Ishikawa (cell line): Measurements from ENCODE around the gene PTPN7.
"Not testable (repeated sequence)": the region's sequence is repeated elsewhere in the genome, so short reads cannot be mapped to it uniquely, and the experiment has no call there.

Experiments
- EGR1 ChIP-seq: IDR thresholded peaks from 2 replicates; pipeline ENCODE4 v1.6.1; 2012
- EP300 ChIP-seq: IDR thresholded peaks from 2 replicates; pipeline ENCODE4 v1.6.1; 2012; ENCODE audit warnings: borderline replicate concordance
- FOXM1 ChIP-seq: IDR thresholded peaks from 2 replicates; pipeline ENCODE4 v1.6.1; 2012; ENCODE audit warnings: low read depth, borderline replicate concordance
- TAF1 ChIP-seq: IDR thresholded peaks from 2 replicates; pipeline ENCODE4 v1.6.1; 2012; ENCODE audit warnings: low read depth, mild to moderate bottlenecking
- TCF12 ChIP-seq: IDR thresholded peaks from 2 replicates; pipeline ENCODE4 v1.6.1; 2012; ENCODE audit warnings: low read depth
- TF ChIP-seq, protein P1 (sequence below): IDR thresholded peaks from 2 replicates; pipeline ENCODE4 v1.6.1; 2012
- TF ChIP-seq, protein P2 (sequence below): IDR thresholded peaks from 2 replicates; pipeline ENCODE4 v1.6.1; 2012; ENCODE audit warnings: low read depth, mild to moderate bottlenecking
- TF ChIP-seq, protein P3 (sequence below): IDR thresholded peaks from 2 replicates; pipeline ENCODE4 v1.6.1; 2012

DNA sequence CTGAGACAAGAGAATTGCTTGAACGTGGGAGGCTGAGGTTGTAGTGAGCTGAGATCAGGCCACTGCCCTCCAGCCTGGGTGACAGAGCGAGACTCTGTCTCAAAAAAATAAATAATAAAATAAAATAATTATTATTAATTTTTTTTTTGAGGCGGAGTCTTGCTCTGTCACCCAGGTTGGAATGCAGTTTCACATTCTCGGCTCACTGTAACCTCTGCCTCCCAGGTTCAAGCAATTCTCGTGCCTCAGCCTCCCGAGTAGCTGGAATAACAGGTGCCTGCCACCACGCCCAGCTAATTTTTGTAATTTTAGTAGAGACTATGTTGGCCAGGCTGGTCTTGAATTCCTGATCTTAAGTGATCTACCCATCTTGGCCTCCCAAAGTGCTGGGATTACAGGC is 48.8 kb downstream of the PTPN7 start:
- TF ChIP-seq TCF12, EP300, TAF1, FOXM1, EGR1: not testable (repeated sequence)
- TF ChIP-seq, protein P1, sequence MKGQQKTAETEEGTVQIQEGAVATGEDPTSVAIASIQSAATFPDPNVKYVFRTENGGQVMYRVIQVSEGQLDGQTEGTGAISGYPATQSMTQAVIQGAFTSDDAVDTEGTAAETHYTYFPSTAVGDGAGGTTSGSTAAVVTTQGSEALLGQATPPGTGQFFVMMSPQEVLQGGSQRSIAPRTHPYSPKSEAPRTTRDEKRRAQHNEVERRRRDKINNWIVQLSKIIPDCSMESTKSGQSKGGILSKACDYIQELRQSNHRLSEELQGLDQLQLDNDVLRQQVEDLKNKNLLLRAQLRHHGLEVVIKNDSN = not testable (repeated sequence)
- TF ChIP-seq, protein P2, sequence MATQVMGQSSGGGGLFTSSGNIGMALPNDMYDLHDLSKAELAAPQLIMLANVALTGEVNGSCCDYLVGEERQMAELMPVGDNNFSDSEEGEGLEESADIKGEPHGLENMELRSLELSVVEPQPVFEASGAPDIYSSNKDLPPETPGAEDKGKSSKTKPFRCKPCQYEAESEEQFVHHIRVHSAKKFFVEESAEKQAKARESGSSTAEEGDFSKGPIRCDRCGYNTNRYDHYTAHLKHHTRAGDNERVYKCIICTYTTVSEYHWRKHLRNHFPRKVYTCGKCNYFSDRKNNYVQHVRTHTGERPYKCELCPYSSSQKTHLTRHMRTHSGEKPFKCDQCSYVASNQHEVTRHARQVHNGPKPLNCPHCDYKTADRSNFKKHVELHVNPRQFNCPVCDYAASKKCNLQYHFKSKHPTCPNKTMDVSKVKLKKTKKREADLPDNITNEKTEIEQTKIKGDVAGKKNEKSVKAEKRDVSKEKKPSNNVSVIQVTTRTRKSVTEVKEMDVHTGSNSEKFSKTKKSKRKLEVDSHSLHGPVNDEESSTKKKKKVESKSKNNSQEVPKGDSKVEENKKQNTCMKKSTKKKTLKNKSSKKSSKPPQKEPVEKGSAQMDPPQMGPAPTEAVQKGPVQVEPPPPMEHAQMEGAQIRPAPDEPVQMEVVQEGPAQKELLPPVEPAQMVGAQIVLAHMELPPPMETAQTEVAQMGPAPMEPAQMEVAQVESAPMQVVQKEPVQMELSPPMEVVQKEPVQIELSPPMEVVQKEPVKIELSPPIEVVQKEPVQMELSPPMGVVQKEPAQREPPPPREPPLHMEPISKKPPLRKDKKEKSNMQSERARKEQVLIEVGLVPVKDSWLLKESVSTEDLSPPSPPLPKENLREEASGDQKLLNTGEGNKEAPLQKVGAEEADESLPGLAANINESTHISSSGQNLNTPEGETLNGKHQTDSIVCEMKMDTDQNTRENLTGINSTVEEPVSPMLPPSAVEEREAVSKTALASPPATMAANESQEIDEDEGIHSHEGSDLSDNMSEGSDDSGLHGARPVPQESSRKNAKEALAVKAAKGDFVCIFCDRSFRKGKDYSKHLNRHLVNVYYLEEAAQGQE = not testable (repeated sequence)
- TF ChIP-seq, protein P3, sequence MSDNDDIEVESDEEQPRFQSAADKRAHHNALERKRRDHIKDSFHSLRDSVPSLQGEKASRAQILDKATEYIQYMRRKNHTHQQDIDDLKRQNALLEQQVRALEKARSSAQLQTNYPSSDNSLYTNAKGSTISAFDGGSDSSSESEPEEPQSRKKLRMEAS = not testable (repeated sequence)
